ENCODE data around the gene SERP2.

GRCh38 chr13:44342741-44343140, 30.9 kb upstream of the SERP2 start:
- TF ChIP-seq CTCF (IDR thresholded peaks at IDR 0.05) (no peak), POLR2A (IDR thresholded peaks at IDR 0.05; ENCODE audit: low read depth) (no peak), POLR2AphosphoS5 (IDR thresholded peaks at IDR 0.05) (no peak)

Data from esophagus muscularis mucosa (tissue), 3 donors.